ENCODE results near the gene ALKBH7. TPM values are rescaled to one million over a fixed set of nuclear protein-coding genes. Genes with fewer than 3 reads are reported as not detected.
"Not testable (repeated sequence)": the region's sequence is repeated elsewhere in the genome, so short reads cannot be mapped to it uniquely, and the experiment has no call there.

ALKBH7 gene
- total RNA-seq, 1 experiment from 2014 or later: 27.2 TPM

DNA sequence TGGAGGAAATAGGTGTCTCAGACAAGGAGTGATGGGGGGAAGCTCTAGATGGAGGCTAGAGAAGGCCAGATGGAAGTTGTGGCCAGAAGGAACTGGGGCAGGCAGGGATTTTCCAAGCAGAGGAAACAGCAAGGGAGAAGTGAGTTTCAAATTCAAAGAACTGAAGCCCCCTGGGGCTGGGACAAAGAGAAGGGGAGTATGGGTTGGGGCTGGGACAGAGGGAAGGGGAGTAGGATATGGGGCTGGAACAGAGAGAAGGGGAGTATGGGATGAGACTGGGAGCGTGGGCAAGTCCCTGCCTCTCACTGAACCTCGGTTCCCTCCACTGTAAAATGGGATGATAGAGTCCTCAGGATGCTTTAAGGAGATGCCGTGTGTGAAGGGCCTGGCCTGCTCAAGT, 22.2 kb downstream of the ALKBH7 start:
- Mint-ChIP-seq H3K36me3 (ENCODE audit: insufficient read depth, unreplicated experiment) (peaks cover 34% of the 10 kb centered on the region), H3K4me1 (ENCODE audit: low read depth, unreplicated experiment) (peaks cover 16% of the 10 kb centered on the region), H3K27me3 (ENCODE audit: unreplicated experiment) (no peaks in the 10 kb centered on the region), H3K9me3 (ENCODE audit: low read depth, unreplicated experiment) (no peaks in the 10 kb centered on the region), H3K4me3 (ENCODE audit: low read depth, unreplicated experiment) (no peak overlapping the region), H3K27ac (ENCODE audit: unreplicated experiment) (no peak overlapping the region)
- CTCF ChIA-PET: no interaction called here
- no TSS peak for BruUV-seq (replicated peaks)
- intact Hi-C loops (cut with micrococcal nuclease; ENCODE audit: unreplicated experiment): no loop called here
- TF ChIP-seq, protein P1, sequence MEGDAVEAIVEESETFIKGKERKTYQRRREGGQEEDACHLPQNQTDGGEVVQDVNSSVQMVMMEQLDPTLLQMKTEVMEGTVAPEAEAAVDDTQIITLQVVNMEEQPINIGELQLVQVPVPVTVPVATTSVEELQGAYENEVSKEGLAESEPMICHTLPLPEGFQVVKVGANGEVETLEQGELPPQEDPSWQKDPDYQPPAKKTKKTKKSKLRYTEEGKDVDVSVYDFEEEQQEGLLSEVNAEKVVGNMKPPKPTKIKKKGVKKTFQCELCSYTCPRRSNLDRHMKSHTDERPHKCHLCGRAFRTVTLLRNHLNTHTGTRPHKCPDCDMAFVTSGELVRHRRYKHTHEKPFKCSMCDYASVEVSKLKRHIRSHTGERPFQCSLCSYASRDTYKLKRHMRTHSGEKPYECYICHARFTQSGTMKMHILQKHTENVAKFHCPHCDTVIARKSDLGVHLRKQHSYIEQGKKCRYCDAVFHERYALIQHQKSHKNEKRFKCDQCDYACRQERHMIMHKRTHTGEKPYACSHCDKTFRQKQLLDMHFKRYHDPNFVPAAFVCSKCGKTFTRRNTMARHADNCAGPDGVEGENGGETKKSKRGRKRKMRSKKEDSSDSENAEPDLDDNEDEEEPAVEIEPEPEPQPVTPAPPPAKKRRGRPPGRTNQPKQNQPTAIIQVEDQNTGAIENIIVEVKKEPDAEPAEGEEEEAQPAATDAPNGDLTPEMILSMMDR (IDR thresholded peaks at IDR 0.05; ENCODE audit: unreplicated experiment): no peak
- DNase-seq: no peak

DNA sequence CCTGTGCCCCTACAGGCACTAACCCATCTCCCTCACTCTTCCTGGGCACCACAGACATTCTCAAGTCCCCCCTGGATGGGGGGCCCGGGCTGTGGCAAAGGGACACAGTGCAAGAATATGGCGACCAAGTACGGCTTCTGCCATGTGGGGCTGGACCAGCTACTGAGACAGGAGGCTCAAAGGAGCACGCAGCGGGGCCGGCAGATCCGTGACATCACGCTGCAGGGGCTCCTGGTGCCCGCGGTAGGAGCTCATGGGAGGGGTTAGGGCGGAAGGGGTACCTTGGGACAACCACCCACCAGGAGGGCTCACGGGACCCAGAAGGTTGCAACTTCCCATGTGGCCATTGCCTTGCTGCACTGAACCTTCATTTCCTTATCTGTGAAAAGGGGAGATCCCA, 23.7 kb downstream of the ALKBH7 start:
- intact Hi-C loops (cut with micrococcal nuclease; ENCODE audit: unreplicated experiment): no loop called here
- H3K4me3 Mint-ChIP-seq (ENCODE audit: low read depth, unreplicated experiment): no peak overlapping the region

DNA sequence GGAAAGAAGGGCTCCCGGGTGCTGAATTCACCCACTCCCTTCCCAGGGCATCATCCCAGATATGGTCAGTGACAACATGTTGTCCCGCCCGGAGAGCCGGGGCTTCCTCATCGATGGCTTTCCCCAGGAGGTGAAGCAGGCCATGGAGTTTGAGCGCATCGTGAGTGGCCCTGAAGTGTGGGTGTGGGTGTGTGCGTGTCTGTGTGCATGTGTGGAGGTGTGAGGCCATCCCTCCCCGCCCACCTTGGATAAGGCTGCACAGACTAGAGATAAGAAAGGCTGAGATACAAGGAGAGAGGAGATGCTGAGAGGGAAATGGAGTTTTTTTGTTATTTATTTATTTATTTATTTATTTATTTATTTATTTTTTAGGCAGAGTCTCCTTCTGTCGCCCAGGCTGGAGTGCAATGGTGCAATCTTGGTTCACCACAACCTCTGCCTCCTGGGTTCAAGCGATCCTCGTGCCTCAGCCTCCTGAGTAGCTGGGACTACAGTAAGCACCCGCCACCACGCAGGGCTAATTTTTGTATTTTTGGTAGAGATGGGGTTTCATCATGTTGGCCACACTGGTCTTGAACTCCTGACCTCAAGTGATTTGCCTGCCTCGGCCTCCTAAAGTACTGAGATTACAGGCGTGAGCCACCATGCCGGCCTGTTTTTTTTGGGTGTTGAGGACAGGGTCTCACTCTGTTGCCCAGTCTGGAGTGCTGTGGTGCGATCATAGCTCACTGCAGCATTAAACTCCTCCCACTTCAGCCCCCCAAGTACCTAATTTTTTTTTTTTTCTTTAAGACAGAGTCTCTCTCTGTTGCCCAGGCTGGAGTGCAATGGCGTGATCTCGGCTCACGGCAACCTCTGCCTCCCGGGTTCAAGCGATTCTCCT, 27.7 kb downstream of the ALKBH7 start:
- intact Hi-C loops (cut with micrococcal nuclease; ENCODE audit: unreplicated experiment); H3K27ac Mint-ChIP-seq (ENCODE audit: unreplicated experiment); H3K9me3 Mint-ChIP-seq (ENCODE audit: low read depth, unreplicated experiment); H3K27me3 Mint-ChIP-seq (ENCODE audit: unreplicated experiment); H3K4me1 Mint-ChIP-seq (ENCODE audit: low read depth, unreplicated experiment); H3K4me3 Mint-ChIP-seq (ENCODE audit: low read depth, unreplicated experiment); DNase-seq; BruUV-seq (replicated peaks); CTCF ChIA-PET; H3K36me3 Mint-ChIP-seq (ENCODE audit: insufficient read depth, unreplicated experiment): not testable (repeated sequence)

More for the DNA sequence above, 23.7 kb downstream of the ALKBH7 start:
- CTCF ChIA-PET: no interaction called here
- BruUV-seq (replicated peaks): no TSS peak
- TF ChIP-seq, protein P1 (IDR thresholded peaks at IDR 0.05; ENCODE audit: unreplicated experiment): no peak
- no peak for DNase-seq
- Mint-ChIP-seq H3K4me1 (ENCODE audit: low read depth, unreplicated experiment) (peaks cover 16% of the 10 kb centered on the region), H3K27me3 (ENCODE audit: unreplicated experiment) (no peaks in the 10 kb centered on the region), H3K27ac (ENCODE audit: unreplicated experiment) (no peak overlapping the region), H3K9me3 (ENCODE audit: low read depth, unreplicated experiment) (no peaks in the 10 kb centered on the region), H3K36me3 (ENCODE audit: insufficient read depth, unreplicated experiment) (peaks cover 28% of the 10 kb centered on the region)

- H3K4me3 Mint-ChIP-seq (ENCODE audit: low read depth, unreplicated experiment): no peak overlapping the region
These were observed 29.5 kb downstream of the ALKBH7 start for GRCh38 chr19:6402058-6402457.

More at GRCh38 chr19:6402058-6402457, 29.5 kb downstream of the ALKBH7 start:
- intact Hi-C loops (cut with micrococcal nuclease; ENCODE audit: unreplicated experiment): no loop called here
- no peak for DNase-seq
- BruUV-seq (replicated peaks): no TSS peak
- CTCF ChIA-PET: no interaction called here
- H3K36me3 Mint-ChIP-seq (ENCODE audit: insufficient read depth, unreplicated experiment): no peaks in the 10 kb centered on the region
- H3K4me1 Mint-ChIP-seq (ENCODE audit: low read depth, unreplicated experiment): no peaks in the 10 kb centered on the region
- no peaks in the 10 kb centered on the region for H3K9me3 Mint-ChIP-seq (ENCODE audit: low read depth, unreplicated experiment)
- no peaks in the 10 kb centered on the region for H3K27me3 Mint-ChIP-seq (ENCODE audit: unreplicated experiment)
- TF ChIP-seq, protein P1 (IDR thresholded peaks at IDR 0.05; ENCODE audit: unreplicated experiment): no peak
- no peak overlapping the region for H3K27ac Mint-ChIP-seq (ENCODE audit: unreplicated experiment)
